Glutamatergic neuron (in vitro differentiated cells): ENCODE data around the gene AUTS2. TPM values are rescaled to one million over a fixed set of nuclear protein-coding genes. Genes with fewer than 3 reads are reported as not detected.

Source experiments
- DNase-seq: peaks from one replicate; pipeline ENCODE4 v3.0.0; 2022
- H3K27ac Mint-ChIP-seq: one replicate; pipeline ENCODE4 v1.8.0; 2020; ENCODE audit warnings: mild to moderate bottlenecking, mixed read lengths, inconsistent platforms; ENCODE audit not compliant: unreplicated experiment
- H3K27me3 Mint-ChIP-seq: one replicate; pipeline ENCODE4 v1.8.0; 2020; ENCODE audit warnings: mild to moderate bottlenecking, moderate library complexity, mixed read lengths, inconsistent platforms; ENCODE audit not compliant: unreplicated experiment
- H3K36me3 Mint-ChIP-seq: one replicate; pipeline ENCODE4 v1.8.0; 2020; ENCODE audit warnings: mild to moderate bottlenecking, mixed read lengths, inconsistent platforms; ENCODE audit not compliant: unreplicated experiment
- H3K4me1 Mint-ChIP-seq: one replicate; pipeline ENCODE4 v1.8.0; 2020; ENCODE audit warnings: mild to moderate bottlenecking, low read depth, mixed read lengths, inconsistent platforms; ENCODE audit not compliant: unreplicated experiment
- H3K4me3 Mint-ChIP-seq: one replicate; pipeline ENCODE4 v1.8.0; 2020; ENCODE audit warnings: mild to moderate bottlenecking, mixed read lengths, inconsistent platforms; ENCODE audit not compliant: unreplicated experiment
- H3K9me3 Mint-ChIP-seq: one replicate; pipeline ENCODE4 v1.8.0; 2020; ENCODE audit warnings: mild to moderate bottlenecking, moderate library complexity, mixed read lengths, inconsistent platforms; ENCODE audit not compliant: unreplicated experiment
- CTCF ChIP-seq: fragments of 200-600 bp; sonication (generic); IDR thresholded peaks from one replicate; pipeline ENCODE4 v1.5.0; 2021; ENCODE audit not compliant: partially characterized antibody, unreplicated experiment
- total RNA-seq: library from RNA; stranded (reverse); fragmentation: NEBNext Ultra II Directional; extraction: Animal tissue kit (Norgen Biotek cat#: 25700); gene quantifications from one replicate; pipeline ENCODE4 v1.2.1, GENCODE V29; 2021; ENCODE audit not compliant: unreplicated experiment

AUTS2 gene
- total RNA-seq, 1 donor from 2014 or later = 300 TPM

GRCh38 chr7:69814421-69814962 lies 216.2 kb downstream of the AUTS2 start:
- peaks cover 5% of the 10 kb centered on the region for H3K36me3 Mint-ChIP-seq
- peaks cover 71% of the 10 kb centered on the region for H3K4me1 Mint-ChIP-seq
- H3K4me3 Mint-ChIP-seq = no peak overlapping the region
- TF ChIP-seq CTCF = no peak
- peaks cover 7% of the 10 kb centered on the region for H3K9me3 Mint-ChIP-seq
- peaks cover 6% of the 10 kb centered on the region for H3K27me3 Mint-ChIP-seq
- no peak for DNase-seq
- peak overlapping the region; percentile 7 for H3K27ac Mint-ChIP-seq

- Mint-ChIP-seq H3K4me3 (no peak overlapping the region), H3K4me1 (peaks cover 68% of the 10 kb centered on the region), H3K27me3 (peaks cover 2% of the 10 kb centered on the region), H3K9me3 (peaks cover 12% of the 10 kb centered on the region), H3K36me3 (peaks cover 5% of the 10 kb centered on the region), H3K27ac (peak overlapping the region; percentile 1)
- DNase-seq = no peak
- no peak for TF ChIP-seq CTCF
These were observed 218.2 kb downstream of the AUTS2 start for GRCh38 chr7:69816501-69816900.

- Mint-ChIP-seq H3K4me3 (peak overlapping the region; percentile 47), H3K27ac (peak overlapping the region; percentile 69), H3K9me3 (peaks cover 12% of the 10 kb centered on the region), H3K27me3 (peaks cover 2% of the 10 kb centered on the region), H3K36me3 (peaks cover 5% of the 10 kb centered on the region), H3K4me1 (peaks cover 67% of the 10 kb centered on the region)
- DNase-seq = no peak
- no peak for TF ChIP-seq CTCF
These were observed 218.8 kb downstream of the AUTS2 start for GRCh38 chr7:69817121-69817520.

- Mint-ChIP-seq H3K27ac (peak overlapping the region; percentile 20), H3K27me3 (peaks cover 2% of the 10 kb centered on the region), H3K4me1 (peaks cover 72% of the 10 kb centered on the region), H3K4me3 (peak overlapping the region; percentile 14), H3K36me3 (peaks cover 5% of the 10 kb centered on the region), H3K9me3 (peaks cover 16% of the 10 kb centered on the region)
- TF ChIP-seq CTCF = no peak
- no peak for DNase-seq
These were observed 219.8 kb downstream of the AUTS2 start for GRCh38 chr7:69817841-69818635.
